NB4 (cell line): ENCODE results near the gene LRRC4.

ENCODE experiments used
- MYC ChIP-seq: IDR thresholded peaks from 2 replicates; pipeline ENCODE4 v1.6.1; 2011; ENCODE audit warnings: low read depth, low read length
- POLR2A ChIP-seq: IDR thresholded peaks from 2 replicates; pipeline ENCODE4 v1.6.1; 2011; ENCODE audit warnings: mild to moderate bottlenecking; ENCODE audit not compliant: insufficient read length; ENCODE audit errors: extremely low read depth
- TF ChIP-seq, protein P1 (sequence below): IDR thresholded peaks from one replicate; pipeline ENCODE4 v1.5.1; 2012; ENCODE audit warnings: low read depth, low read length
- TF ChIP-seq, protein P2 (sequence below): IDR thresholded peaks from 2 replicates; pipeline ENCODE4 v1.6.1; 2011; ENCODE audit warnings: low read depth, low read length

- TF ChIP-seq, protein P1, sequence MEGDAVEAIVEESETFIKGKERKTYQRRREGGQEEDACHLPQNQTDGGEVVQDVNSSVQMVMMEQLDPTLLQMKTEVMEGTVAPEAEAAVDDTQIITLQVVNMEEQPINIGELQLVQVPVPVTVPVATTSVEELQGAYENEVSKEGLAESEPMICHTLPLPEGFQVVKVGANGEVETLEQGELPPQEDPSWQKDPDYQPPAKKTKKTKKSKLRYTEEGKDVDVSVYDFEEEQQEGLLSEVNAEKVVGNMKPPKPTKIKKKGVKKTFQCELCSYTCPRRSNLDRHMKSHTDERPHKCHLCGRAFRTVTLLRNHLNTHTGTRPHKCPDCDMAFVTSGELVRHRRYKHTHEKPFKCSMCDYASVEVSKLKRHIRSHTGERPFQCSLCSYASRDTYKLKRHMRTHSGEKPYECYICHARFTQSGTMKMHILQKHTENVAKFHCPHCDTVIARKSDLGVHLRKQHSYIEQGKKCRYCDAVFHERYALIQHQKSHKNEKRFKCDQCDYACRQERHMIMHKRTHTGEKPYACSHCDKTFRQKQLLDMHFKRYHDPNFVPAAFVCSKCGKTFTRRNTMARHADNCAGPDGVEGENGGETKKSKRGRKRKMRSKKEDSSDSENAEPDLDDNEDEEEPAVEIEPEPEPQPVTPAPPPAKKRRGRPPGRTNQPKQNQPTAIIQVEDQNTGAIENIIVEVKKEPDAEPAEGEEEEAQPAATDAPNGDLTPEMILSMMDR: no peak
- TF ChIP-seq POLR2A (no peak), MYC (no peak)
- TF ChIP-seq, protein P2, sequence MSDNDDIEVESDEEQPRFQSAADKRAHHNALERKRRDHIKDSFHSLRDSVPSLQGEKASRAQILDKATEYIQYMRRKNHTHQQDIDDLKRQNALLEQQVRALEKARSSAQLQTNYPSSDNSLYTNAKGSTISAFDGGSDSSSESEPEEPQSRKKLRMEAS: no peak
Measured at GRCh38 chr7:127979728-127980126, 51.5 kb downstream of the LRRC4 start.
